Vagina (tissue), 2 donors: ENCODE data around the gene TAGLN2.

Source experiments
- POLR2AphosphoS5 ChIP-seq, 2 donors: sonication (generic); formaldehyde crosslinking; IDR thresholded peaks; one replicate each; pipeline ENCODE4 v1.9.0; 2017; ENCODE audit warnings: antibody characterized with exemption in 2 of 2, mild to moderate bottlenecking in 2 of 2, low read depth in 1 of 2; ENCODE audit not compliant: insufficient read depth in 1 of 2
- TF ChIP-seq, protein P1 (sequence below), 3 experiments: fragments of 450-650 bp in 2 of 3; fragments of 200-600 bp in 1 of 3; sonication (generic) in 1 of 3; IDR thresholded peaks; one replicate each; pipeline ENCODE4 v1.5.1; 2017 to 2019; ENCODE audit warnings: antibody characterized with exemption in 3 of 3, mild to moderate bottlenecking in 2 of 3, moderate library complexity in 2 of 3

DNA sequence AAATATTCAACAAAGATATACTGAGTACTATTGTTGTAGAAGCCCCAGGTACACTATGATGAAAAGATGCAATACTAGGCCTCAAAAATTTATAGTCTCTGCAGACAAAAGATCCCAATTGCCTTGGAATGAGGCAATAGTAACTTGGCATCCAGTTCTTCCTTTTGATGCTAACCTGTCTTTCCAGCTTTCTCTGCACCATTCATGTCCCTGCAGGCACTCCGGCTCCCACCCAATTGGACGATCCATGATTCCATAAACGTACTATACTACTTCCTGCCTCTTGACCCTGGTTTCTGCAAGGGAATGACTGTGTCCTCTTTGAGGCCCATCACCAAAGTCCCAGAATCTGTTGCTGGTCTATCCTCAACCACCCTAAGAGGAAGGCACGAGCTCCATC is 8.0 kb upstream of the TAGLN2 start:
- TF ChIP-seq, protein P1, sequence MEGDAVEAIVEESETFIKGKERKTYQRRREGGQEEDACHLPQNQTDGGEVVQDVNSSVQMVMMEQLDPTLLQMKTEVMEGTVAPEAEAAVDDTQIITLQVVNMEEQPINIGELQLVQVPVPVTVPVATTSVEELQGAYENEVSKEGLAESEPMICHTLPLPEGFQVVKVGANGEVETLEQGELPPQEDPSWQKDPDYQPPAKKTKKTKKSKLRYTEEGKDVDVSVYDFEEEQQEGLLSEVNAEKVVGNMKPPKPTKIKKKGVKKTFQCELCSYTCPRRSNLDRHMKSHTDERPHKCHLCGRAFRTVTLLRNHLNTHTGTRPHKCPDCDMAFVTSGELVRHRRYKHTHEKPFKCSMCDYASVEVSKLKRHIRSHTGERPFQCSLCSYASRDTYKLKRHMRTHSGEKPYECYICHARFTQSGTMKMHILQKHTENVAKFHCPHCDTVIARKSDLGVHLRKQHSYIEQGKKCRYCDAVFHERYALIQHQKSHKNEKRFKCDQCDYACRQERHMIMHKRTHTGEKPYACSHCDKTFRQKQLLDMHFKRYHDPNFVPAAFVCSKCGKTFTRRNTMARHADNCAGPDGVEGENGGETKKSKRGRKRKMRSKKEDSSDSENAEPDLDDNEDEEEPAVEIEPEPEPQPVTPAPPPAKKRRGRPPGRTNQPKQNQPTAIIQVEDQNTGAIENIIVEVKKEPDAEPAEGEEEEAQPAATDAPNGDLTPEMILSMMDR (IDR thresholded peaks at IDR 0.05): no peak
- no peak for TF ChIP-seq POLR2AphosphoS5 (IDR thresholded peaks at IDR 0.05; ENCODE audit: insufficient read depth in 1 of 2, low read depth in 1 of 2)
